Measurements from ENCODE around the gene MAN2B2.
"Not testable (repeated sequence)": the region's sequence is repeated elsewhere in the genome, so short reads cannot be mapped to it uniquely, and the experiment has no call there.

MAN2B2 gene

DNA sequence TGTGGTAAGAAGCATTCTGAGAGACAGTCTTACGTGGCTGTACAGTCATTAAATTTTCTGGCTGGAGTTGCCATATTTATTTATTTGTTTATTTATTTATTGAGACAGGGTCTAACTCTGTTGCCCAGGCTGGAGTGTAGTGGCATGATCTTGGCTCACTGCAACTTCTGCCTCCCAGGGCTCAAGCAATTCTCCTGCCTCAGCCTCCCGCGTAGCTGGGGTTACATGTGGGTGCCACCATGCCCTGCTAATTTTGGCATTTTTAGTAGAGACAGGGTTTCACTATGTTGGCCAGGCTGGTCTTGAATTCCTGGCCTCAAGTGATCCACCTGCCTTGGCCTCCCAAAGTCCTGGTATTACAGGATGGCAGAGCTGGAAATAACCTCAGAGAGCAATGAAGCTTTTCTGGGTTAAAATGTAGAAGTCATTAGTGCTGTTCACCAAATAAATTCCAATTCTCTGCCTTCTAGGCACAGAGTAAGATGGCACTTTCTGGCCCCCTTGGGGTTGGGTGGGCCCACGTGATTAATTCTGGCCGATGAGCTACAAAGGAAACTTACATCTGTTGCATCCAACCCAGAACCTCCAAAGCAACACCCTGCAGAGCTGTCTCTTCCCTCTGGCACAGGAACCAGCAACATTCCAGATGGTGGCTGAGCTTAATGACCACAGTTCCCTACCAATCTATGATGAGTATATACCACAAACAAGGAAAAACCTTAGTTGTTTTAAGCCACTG, 70.0 kb downstream of the MAN2B2 start:
- Histone ChIP-seq H3K9ac (ENCODE audit: low read length in 5 of 5) (no peak overlapping the region), H3K4me1 (ENCODE audit: control insufficient read depth in 5 of 5, insufficient read depth in 5 of 5, low read length in 5 of 5) (peaks cover 7 to 26% (median 21%) of the 10 kb centered on the region in 5 donors), H3K36me3 (ENCODE audit: control insufficient read depth in 5 of 5, insufficient read depth in 5 of 5, low read length in 5 of 5) (peaks cover 0 to 17% (median 12%) of the 10 kb centered on the region in 5 donors), H3K9me3 (ENCODE audit: control insufficient read depth in 5 of 5, low read length in 5 of 5) (no peaks in the 10 kb centered on the region), H3K4me3 (ENCODE audit: low read depth in 1 of 5, low read length in 5 of 5) (no peak overlapping the region), H3K27me3 (ENCODE audit: control insufficient read depth in 5 of 5, insufficient read depth in 4 of 5, low read length in 5 of 5) (no peaks in the 10 kb centered on the region), H3K27ac (ENCODE audit: low read depth, low read length) (no peak overlapping the region)

DNA sequence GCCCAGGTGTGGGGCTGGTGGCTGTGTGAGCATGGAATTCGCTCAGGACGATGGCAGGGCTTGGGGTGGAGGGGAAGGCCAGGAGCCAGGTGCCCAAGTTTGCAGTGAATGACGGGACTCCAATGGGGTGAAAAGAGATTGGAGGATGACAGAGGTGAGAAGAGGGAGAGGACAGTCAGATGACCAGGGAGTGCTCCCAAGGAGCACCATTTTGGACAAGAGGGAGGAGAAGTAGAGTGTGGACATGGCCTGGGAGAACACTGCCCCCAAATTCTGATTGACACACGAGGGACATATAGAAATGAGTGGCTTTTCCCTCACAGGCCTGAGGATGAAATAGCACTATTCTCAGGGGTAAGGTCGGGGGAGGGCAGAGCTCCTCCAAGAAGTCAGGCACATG, 72.2 kb downstream of the MAN2B2 start:
- Histone ChIP-seq H3K4me3 (ENCODE audit: low read depth in 1 of 5, low read length in 5 of 5) (no peak overlapping the region), H3K4me1 (ENCODE audit: control insufficient read depth in 5 of 5, insufficient read depth in 5 of 5, low read length in 5 of 5) (peaks cover 2 to 13% (median 10%) of the 10 kb centered on the region in 5 donors), H3K27me3 (ENCODE audit: control insufficient read depth in 5 of 5, insufficient read depth in 4 of 5, low read length in 5 of 5) (no peaks in the 10 kb centered on the region), H3K9me3 (ENCODE audit: control insufficient read depth in 5 of 5, low read length in 5 of 5) (no peaks in the 10 kb centered on the region), H3K36me3 (ENCODE audit: control insufficient read depth in 5 of 5, insufficient read depth in 5 of 5, low read length in 5 of 5) (peaks cover 0 to 13% (median 11%) of the 10 kb centered on the region in 5 donors), H3K9ac (ENCODE audit: low read length in 5 of 5) (no peak overlapping the region), H3K27ac (ENCODE audit: low read depth, low read length) (no peak overlapping the region)

GRCh38 chr4:6647582-6648230, 72.7 kb downstream of the MAN2B2 start:
- H3K4me1 ChIP-seq (ENCODE audit: control insufficient read depth in 5 of 5, insufficient read depth in 5 of 5, low read length in 5 of 5), result peaks cover 2 to 8% (median 5%) of the 10 kb centered on the region in 5 donors
- no peak overlapping the region for H3K9ac ChIP-seq (ENCODE audit: low read length in 5 of 5)
- no peaks in the 10 kb centered on the region for H3K9me3 ChIP-seq (ENCODE audit: control insufficient read depth in 5 of 5, low read length in 5 of 5)
- no peak overlapping the region for H3K27ac ChIP-seq (ENCODE audit: low read depth, low read length)
- peaks cover 0 to 8% (median 5%) of the 10 kb centered on the region in 5 donors for H3K36me3 ChIP-seq (ENCODE audit: control insufficient read depth in 5 of 5, insufficient read depth in 5 of 5, low read length in 5 of 5)
- no peaks in the 10 kb centered on the region for H3K27me3 ChIP-seq (ENCODE audit: control insufficient read depth in 5 of 5, insufficient read depth in 4 of 5, low read length in 5 of 5)
- H3K4me3 ChIP-seq (ENCODE audit: low read depth in 1 of 5, low read length in 5 of 5), result no peak overlapping the region

- Histone ChIP-seq H3K36me3 (ENCODE audit: control insufficient read depth in 5 of 5, insufficient read depth in 5 of 5, low read length in 5 of 5) (no peaks in the 10 kb centered on the region), H3K9ac (ENCODE audit: low read length in 5 of 5) (no peak overlapping the region), H3K9me3 (ENCODE audit: control insufficient read depth in 5 of 5, low read length in 5 of 5) (no peaks in the 10 kb centered on the region), H3K27me3 (ENCODE audit: control insufficient read depth in 5 of 5, insufficient read depth in 4 of 5, low read length in 5 of 5) (no peaks in the 10 kb centered on the region), H3K4me1 (ENCODE audit: control insufficient read depth in 5 of 5, insufficient read depth in 5 of 5, low read length in 5 of 5) (no peaks in the 10 kb centered on the region), H3K27ac (ENCODE audit: low read depth, low read length) (no peak overlapping the region), H3K4me3 (ENCODE audit: low read depth in 1 of 5, low read length in 5 of 5) (no peak overlapping the region)
These were observed 74.2 kb downstream of the MAN2B2 start for GRCh38 chr4:6649216-6649615.

GRCh38 chr4:6654211-6654610, 79.2 kb downstream of the MAN2B2 start:
- not testable (repeated sequence) for H3K27me3 ChIP-seq (ENCODE audit: control insufficient read depth in 5 of 5, insufficient read depth in 4 of 5, low read length in 5 of 5); H3K36me3 ChIP-seq (ENCODE audit: control insufficient read depth in 5 of 5, insufficient read depth in 5 of 5, low read length in 5 of 5); H3K9me3 ChIP-seq (ENCODE audit: control insufficient read depth in 5 of 5, low read length in 5 of 5); H3K27ac ChIP-seq (ENCODE audit: low read depth, low read length); H3K9ac ChIP-seq (ENCODE audit: low read length in 5 of 5); H3K4me3 ChIP-seq (ENCODE audit: low read depth in 1 of 5, low read length in 5 of 5)
- H3K4me1 ChIP-seq (ENCODE audit: control insufficient read depth in 5 of 5, insufficient read depth in 5 of 5, low read length in 5 of 5), result peaks cover 0 to 10% (median 9%) of the 10 kb centered on the region in 5 donors

- H3K9ac ChIP-seq (ENCODE audit: low read length in 5 of 5); H3K4me3 ChIP-seq (ENCODE audit: low read depth in 1 of 5, low read length in 5 of 5); H3K27ac ChIP-seq (ENCODE audit: low read depth, low read length); H3K36me3 ChIP-seq (ENCODE audit: control insufficient read depth in 5 of 5, insufficient read depth in 5 of 5, low read length in 5 of 5); H3K27me3 ChIP-seq (ENCODE audit: control insufficient read depth in 5 of 5, insufficient read depth in 4 of 5, low read length in 5 of 5); H3K9me3 ChIP-seq (ENCODE audit: control insufficient read depth in 5 of 5, low read length in 5 of 5): not testable (repeated sequence)
- peaks cover 0 to 12% (median 9%) of the 10 kb centered on the region in 5 donors for H3K4me1 ChIP-seq (ENCODE audit: control insufficient read depth in 5 of 5, insufficient read depth in 5 of 5, low read length in 5 of 5)
These were observed 80.3 kb downstream of the MAN2B2 start for GRCh38 chr4:6655291-6655690.

DNA sequence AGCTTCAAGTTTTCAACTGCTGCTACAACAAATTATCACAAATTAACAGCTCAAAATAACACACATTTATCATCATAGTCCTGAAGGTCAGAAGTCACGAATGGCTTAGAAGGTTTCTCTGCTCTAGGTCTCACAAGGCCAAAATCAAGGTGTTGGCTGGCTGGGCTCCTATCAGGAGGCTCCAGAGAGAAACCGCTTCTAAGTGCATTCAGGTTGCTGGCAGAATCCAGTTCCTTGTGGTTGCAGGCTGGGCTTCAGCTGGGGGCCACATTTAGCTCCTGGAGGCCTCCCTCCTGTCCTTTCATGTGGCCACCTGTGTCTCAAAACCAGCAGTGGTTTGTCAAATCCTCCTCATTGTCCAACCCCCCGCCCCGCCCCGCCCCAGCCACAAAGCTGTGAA, 80.9 kb downstream of the MAN2B2 start:
- no peak overlapping the region for H3K27ac ChIP-seq (ENCODE audit: low read depth, low read length)
- H3K9ac ChIP-seq (ENCODE audit: low read length in 5 of 5), result no peak overlapping the region
- H3K27me3 ChIP-seq (ENCODE audit: control insufficient read depth in 5 of 5, insufficient read depth in 4 of 5, low read length in 5 of 5), result peaks cover 0 to 10% (median 0%) of the 10 kb centered on the region in 5 donors
- H3K9me3 ChIP-seq (ENCODE audit: control insufficient read depth in 5 of 5, low read length in 5 of 5), result no peaks in the 10 kb centered on the region
- H3K4me3 ChIP-seq (ENCODE audit: low read depth in 1 of 5, low read length in 5 of 5), result no peak overlapping the region
- no peaks in the 10 kb centered on the region for H3K36me3 ChIP-seq (ENCODE audit: control insufficient read depth in 5 of 5, insufficient read depth in 5 of 5, low read length in 5 of 5)
- peaks cover 0 to 12% (median 9%) of the 10 kb centered on the region in 5 donors for H3K4me1 ChIP-seq (ENCODE audit: control insufficient read depth in 5 of 5, insufficient read depth in 5 of 5, low read length in 5 of 5)

DNA sequence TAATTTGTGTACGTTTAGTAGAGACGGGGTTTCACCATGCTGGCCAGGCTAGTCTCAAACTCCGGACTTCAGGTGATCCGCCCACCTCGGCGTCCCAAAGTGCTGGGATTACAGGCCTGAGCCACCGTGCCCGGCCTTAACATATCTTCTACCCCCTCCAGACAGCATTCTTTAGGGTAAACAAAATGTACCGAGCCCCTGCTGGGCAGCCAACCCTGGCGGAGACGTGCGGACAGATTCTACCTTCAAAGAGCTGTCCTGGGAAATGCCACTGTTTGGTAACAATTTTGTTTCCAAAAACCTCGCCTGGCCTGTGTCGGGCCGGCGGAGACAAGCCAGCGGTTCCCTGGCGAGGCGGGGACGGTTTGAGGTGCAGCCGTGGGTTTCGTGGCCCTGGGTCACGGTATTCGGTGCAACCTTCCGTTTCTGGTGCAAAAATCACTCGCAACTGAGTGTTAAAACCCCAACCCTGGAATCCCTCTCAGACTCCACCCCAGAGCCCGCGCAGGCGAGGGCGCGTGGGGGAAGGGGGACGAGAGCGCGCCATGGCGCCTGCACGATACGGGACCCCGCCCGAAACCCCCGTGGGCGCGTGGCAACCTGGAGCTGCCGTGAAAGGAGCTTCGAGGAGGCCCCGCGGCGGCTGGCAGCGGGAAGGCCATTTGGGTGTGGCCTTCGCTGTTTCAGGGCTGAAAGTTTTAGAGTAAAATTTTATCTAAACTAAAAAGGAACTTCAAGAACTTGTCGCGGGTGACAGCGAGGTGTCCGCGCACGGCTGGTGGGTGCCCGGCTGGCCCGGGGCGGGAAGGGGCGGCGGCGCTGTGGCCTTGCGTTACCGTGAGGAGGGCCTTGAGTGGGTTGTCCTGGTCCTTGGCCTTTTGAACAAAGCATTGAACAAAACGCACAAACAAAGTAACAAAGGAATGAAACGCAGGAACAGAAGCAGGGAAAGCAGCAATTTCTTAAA, 82.5 kb downstream of the MAN2B2 start:
- peaks cover 0 to 12% (median 9%) of the 10 kb centered on the region in 5 donors for H3K4me1 ChIP-seq (ENCODE audit: control insufficient read depth in 5 of 5, insufficient read depth in 5 of 5, low read length in 5 of 5)
- H3K4me3 ChIP-seq (ENCODE audit: low read depth in 1 of 5, low read length in 5 of 5), result no peak overlapping the region
- no peak overlapping the region for H3K9ac ChIP-seq (ENCODE audit: low read length in 5 of 5)
- no peaks in the 10 kb centered on the region for H3K36me3 ChIP-seq (ENCODE audit: control insufficient read depth in 5 of 5, insufficient read depth in 5 of 5, low read length in 5 of 5)
- no peaks in the 10 kb centered on the region for H3K9me3 ChIP-seq (ENCODE audit: control insufficient read depth in 5 of 5, low read length in 5 of 5)
- H3K27me3 ChIP-seq (ENCODE audit: control insufficient read depth in 5 of 5, insufficient read depth in 4 of 5, low read length in 5 of 5), result peaks cover 0 to 19% (median 0%) of the 10 kb centered on the region in 5 donors
- H3K27ac ChIP-seq (ENCODE audit: low read depth, low read length), result no peak overlapping the region

- Histone ChIP-seq H3K4me3 (ENCODE audit: low read depth in 1 of 5, low read length in 5 of 5) (peak overlapping the region in 4 of 5 donors; percentile 43 to 59 (median 53)), H3K9me3 (ENCODE audit: control insufficient read depth in 5 of 5, low read length in 5 of 5) (no peaks in the 10 kb centered on the region), H3K36me3 (ENCODE audit: control insufficient read depth in 5 of 5, insufficient read depth in 5 of 5, low read length in 5 of 5) (no peaks in the 10 kb centered on the region), H3K9ac (ENCODE audit: low read length in 5 of 5) (peak overlapping the region in 1 of 5 donors; percentile 39), H3K4me1 (ENCODE audit: control insufficient read depth in 5 of 5, insufficient read depth in 5 of 5, low read length in 5 of 5) (peaks cover 0 to 12% (median 9%) of the 10 kb centered on the region in 5 donors), H3K27me3 (ENCODE audit: control insufficient read depth in 5 of 5, insufficient read depth in 4 of 5, low read length in 5 of 5) (peaks cover 0 to 26% (median 4%) of the 10 kb centered on the region in 5 donors), H3K27ac (ENCODE audit: low read depth, low read length) (no peak overlapping the region)
These were observed 83.2 kb downstream of the MAN2B2 start for GRCh38 chr4:6658209-6658595.

Measured in subcutaneous abdominal adipose tissue (tissue), 5 donors.